ENCODE measurements around the gene FER1L5. TPM values are rescaled to one million over a fixed set of nuclear protein-coding genes. Genes with fewer than 3 reads are reported as not detected.

FER1L5 gene
- total RNA-seq, 4 donors from 2014 or later, result not detected

DNA sequence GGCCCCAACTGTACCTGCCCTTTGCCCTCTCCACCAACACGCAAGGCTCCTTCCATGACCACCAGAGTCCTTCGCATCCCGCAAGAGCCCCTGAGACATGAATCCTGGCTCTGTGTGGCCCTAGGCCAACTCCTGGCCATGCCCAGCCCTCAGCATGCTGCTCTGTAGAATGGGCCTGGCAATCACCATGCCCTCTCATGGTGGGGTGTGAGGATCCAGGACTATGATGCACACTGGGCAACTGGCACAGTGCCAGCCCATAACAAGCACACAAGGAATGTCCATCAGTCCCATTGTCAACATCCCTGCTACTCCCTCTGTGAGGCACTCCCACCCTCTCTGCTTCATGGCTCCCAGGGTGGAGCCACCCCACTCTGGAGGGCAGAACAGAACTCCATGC lies 44.7 kb downstream of the FER1L5 start:
- TF ChIP-seq CTCF (IDR thresholded peaks at IDR 0.05), result no peak
- no peak for ATAC-seq (ENCODE audit: low FRiP score)
- no peak for DNase-seq (ENCODE audit: low spot score)

DNA sequence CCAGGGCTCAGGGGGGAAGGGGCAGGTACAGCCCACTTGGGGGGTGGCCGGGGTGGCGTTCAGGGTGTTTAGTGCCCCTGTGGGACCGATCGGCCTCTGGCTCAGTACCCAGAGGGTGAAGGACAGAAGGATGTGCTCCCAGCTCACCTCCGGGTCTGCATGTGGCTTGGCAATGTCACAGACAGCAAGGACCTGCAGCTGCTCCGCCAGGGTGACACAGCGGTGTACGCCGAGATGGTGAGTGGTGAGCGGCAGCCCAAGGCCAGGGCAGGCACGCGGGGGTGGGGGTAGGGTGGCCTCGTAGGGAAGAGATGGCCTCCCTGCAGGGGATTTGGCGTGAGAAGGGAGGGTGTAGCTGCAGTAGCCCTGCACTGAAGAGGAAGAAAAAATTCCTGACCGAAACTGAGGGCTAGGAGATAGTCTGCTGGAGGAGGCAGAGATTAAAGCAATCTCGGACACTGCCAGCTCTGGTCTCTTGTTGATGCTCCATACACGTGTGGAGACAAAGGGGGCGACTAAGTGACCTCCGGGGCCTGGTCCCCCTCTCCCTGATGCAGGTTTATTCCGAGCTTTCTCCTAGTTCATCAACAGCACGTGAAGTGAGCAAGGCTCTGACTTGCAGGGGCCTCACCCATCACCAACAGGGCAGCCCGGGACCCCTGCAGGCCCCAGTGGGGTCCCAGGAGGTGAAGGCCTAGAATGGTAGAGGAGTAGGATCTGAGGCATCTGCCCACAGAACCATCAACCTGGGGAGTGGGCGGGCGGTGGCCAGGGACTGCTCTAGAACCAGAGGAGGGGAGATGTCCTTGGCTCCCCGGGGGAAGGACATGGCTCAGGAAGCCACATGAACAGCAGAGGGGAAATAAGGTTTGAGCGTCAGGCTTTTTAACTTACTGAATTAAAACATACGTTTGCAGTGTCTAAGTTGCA lies 45.4 kb downstream of the FER1L5 start:
- no peak for ATAC-seq (ENCODE audit: low FRiP score)
- no peak for TF ChIP-seq CTCF (IDR thresholded peaks at IDR 0.05)
- no peak for DNase-seq (ENCODE audit: low spot score)

DNA sequence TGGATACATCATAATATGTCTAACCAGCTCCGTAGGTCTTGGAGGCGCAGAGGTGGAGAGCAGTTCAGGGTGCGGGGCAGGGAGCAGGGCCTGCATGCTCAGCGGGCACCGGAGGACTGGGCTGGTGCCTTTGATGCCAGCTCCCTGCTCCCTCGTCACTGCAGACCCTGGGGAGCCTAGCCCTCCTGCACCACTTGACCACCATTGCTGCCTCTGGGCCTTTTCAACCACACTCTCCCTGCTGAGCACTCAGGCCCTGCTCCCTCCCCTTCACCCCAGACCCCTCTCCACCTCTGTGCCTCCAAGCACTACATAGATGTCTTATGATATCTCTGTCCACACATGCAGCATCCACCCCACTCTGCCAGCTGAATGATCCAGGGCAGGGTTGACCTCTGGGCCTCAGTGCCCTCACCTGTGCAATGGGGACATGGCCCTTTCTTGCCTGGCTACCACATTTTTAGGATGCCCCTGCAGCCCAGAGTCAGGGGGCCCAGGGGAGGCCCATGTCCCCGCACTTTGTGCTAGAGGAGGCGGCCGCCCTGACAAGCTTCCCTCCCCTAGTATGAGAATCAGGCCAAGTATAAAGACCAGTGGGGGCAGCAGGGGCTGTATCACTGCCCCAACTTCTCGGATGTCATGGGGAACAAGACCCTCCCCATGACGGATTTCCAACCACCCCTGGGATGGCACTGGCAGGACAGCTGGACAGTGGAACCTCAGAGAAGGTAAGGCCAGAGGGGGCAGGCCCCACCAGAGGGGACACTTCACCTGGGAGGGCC lies 46.3 kb downstream of the FER1L5 start:
- no peak for DNase-seq (ENCODE audit: low spot score)
- ATAC-seq (ENCODE audit: low FRiP score), result no peak
- no peak for TF ChIP-seq CTCF (IDR thresholded peaks at IDR 0.05)

DNA sequence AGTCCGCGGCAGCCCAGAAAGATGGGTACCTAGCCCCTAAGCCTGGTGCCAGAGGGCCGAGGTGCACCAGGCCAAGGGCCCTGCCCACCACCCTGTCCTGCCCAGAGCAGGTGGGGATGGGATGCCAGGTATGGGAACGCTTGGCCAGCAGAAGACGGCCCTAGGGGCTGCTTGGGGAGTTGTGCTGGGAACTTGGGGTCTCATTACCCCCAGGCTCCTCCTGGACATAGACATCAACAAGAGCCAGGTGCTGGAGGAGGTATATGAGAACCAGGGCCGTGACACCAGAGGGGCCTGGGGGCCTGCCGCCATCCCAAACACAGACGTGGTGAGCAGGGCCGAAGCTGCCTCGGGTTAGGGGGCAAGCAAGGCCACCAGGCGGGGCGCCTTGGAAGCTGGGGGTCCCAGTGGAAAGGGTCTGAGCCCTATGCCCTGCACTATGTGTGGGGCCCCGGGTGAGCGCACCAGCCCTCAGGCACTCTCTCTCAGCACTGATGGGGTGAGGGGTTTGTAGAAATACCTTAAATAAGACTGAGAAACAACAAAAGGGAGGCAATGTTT lies 46.9 kb downstream of the FER1L5 start:
- DNase-seq (ENCODE audit: low spot score) (no peak), ATAC-seq (ENCODE audit: low FRiP score) (no peak)
- no peak for TF ChIP-seq CTCF (IDR thresholded peaks at IDR 0.05)

- ATAC-seq (ENCODE audit: low FRiP score) (no peak), DNase-seq (ENCODE audit: low spot score) (no peak)
- no peak for TF ChIP-seq CTCF (IDR thresholded peaks at IDR 0.05)
Observed at GRCh38 chr2:96690306-96691021, 47.9 kb downstream of the FER1L5 start.

- ATAC-seq (ENCODE audit: low FRiP score), result no peak
- no peak for DNase-seq (ENCODE audit: low spot score)
- TF ChIP-seq CTCF (IDR thresholded peaks at IDR 0.05), result no peak
Observed at GRCh38 chr2:96691022-96691612, 48.6 kb downstream of the FER1L5 start.

Measured in omental fat pad (tissue), 4 donors.